NCI-H524 (cell line): ENCODE data around the gene PRMT9.
A peak's percentile ranks its signal among the peaks of the same experiment; 100 is the strongest.

ENCODE experiments used
- DNase-seq, 2 experiments: peaks; one replicate each; lab custom pipeline; 2025; lab: John Stamatoyannopoulos, UW

Gene PRMT9

GRCh38 chr4:147683717-147684700 lies at the start of gene PRMT9:
Gene PRMT9 (minus strand): TSS chr4:147684163. CDS start chr4:147683987, 176 bp downstream.
- peak; percentile 15 to 76 for DNase-seq

GRCh38 chr4:147732518-147733235 lies 48.7 kb upstream of the PRMT9 start:
- DNase-seq: peak in 1 of 2 experiments; percentile 17

- peak; percentile 6 to 34 for DNase-seq
Observed at GRCh38 chr4:147731580-147732517, 47.9 kb upstream of the PRMT9 start, which contains the start of gene ARHGAP10. Gene ARHGAP10 (plus strand): TSS chr4:147732088. CDS start chr4:147732302, 214 bp downstream.

- DNase-seq: no peak
Observed at GRCh38 chr4:147730333-147730732, 46.4 kb upstream of the PRMT9 start.

GRCh38 chr4:147727476-147728028 lies 43.6 kb upstream of the PRMT9 start:
- no peak for DNase-seq

- DNase-seq: no peak
Observed at GRCh38 chr4:147725673-147726072, 41.7 kb upstream of the PRMT9 start.

- DNase-seq: no peak
Observed at GRCh38 chr4:147724468-147725201, 40.7 kb upstream of the PRMT9 start.

GRCh38 chr4:147723326-147723725 lies 39.4 kb upstream of the PRMT9 start:
- no peak for DNase-seq

- DNase-seq: no peak
Observed at GRCh38 chr4:147717878-147718277, 33.9 kb upstream of the PRMT9 start.

- no peak for DNase-seq
Observed at GRCh38 chr4:147714575-147715401, 30.8 kb upstream of the PRMT9 start.

GRCh38 chr4:147709999-147710398 lies 26.0 kb upstream of the PRMT9 start:
- DNase-seq: no peak

GRCh38 chr4:147707892-147708672 lies 24.1 kb upstream of the PRMT9 start:
- DNase-seq: peak in 1 of 2 experiments; percentile 20

GRCh38 chr4:147704846-147705245 lies 20.9 kb upstream of the PRMT9 start:
- DNase-seq: no peak

GRCh38 chr4:147696866-147697265 lies 12.9 kb upstream of the PRMT9 start:
- DNase-seq: no peak

GRCh38 chr4:147693218-147693617 lies 9.3 kb upstream of the PRMT9 start:
- no peak for DNase-seq

- no peak for DNase-seq
Observed at GRCh38 chr4:147691820-147692219, 7.9 kb upstream of the PRMT9 start.

GRCh38 chr4:147689067-147689466 lies 5.1 kb upstream of the PRMT9 start:
- DNase-seq: no peak

GRCh38 chr4:147683188-147683591 lies 773 bp downstream of the PRMT9 start:
- DNase-seq: peak in 1 of 2 experiments; percentile 0

GRCh38 chr4:147682755-147683154 lies 1.2 kb downstream of the PRMT9 start:
- no peak for DNase-seq
